Transverse colon (tissue), 4 donors: Measurements from ENCODE around the gene ZHX3.

Experiments used
- EP300 ChIP-seq: sonication (generic); formaldehyde crosslinking; IDR thresholded peaks from one replicate; pipeline ENCODE4 v1.6.1; 2017; ENCODE audit warnings: antibody characterized with exemption, low read depth
- POLR2AphosphoS5 ChIP-seq, 3 donors: sonication (generic); formaldehyde crosslinking; IDR thresholded peaks; one replicate each; pipeline ENCODE4 v1.6.1; 2016; ENCODE audit warnings: antibody characterized with exemption in 3 of 3
- TF ChIP-seq, protein P1 (sequence below), 5 experiments: fragments of 200-600 bp in 3 of 5; fragments of 450-650 bp in 2 of 5; sonication (generic) in 3 of 5; IDR thresholded peaks; 1 replicate in 2 of 5; 2 replicates in 3 of 5; pipeline ENCODE4 v1.5.1; 2016 to 2017; ENCODE audit warnings: antibody characterized with exemption in 5 of 5, inconsistent platforms in 3 of 5, mild to moderate bottlenecking in 2 of 5, moderate library complexity in 1 of 5

DNA sequence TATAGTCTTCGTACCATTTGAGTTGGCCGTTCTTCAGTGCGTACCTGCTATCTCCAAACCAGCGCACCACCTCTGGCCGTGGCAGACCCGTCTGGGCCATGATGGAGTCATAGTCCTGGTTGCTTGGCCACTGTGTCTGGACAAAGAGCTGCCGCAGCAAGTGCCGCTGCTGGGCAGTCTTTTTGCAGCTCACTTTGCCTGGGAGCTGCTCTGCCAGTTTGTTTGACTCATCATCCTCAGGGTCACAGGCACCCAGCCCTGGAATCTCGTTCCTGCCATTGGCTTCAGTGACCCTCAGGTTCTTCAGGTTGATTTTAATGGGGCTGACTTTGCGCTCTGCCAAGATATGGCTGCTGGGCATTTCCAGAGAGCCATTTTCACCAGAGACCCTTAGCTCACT is 115.1 kb downstream of the ZHX3 start:
- TF ChIP-seq, protein P1, sequence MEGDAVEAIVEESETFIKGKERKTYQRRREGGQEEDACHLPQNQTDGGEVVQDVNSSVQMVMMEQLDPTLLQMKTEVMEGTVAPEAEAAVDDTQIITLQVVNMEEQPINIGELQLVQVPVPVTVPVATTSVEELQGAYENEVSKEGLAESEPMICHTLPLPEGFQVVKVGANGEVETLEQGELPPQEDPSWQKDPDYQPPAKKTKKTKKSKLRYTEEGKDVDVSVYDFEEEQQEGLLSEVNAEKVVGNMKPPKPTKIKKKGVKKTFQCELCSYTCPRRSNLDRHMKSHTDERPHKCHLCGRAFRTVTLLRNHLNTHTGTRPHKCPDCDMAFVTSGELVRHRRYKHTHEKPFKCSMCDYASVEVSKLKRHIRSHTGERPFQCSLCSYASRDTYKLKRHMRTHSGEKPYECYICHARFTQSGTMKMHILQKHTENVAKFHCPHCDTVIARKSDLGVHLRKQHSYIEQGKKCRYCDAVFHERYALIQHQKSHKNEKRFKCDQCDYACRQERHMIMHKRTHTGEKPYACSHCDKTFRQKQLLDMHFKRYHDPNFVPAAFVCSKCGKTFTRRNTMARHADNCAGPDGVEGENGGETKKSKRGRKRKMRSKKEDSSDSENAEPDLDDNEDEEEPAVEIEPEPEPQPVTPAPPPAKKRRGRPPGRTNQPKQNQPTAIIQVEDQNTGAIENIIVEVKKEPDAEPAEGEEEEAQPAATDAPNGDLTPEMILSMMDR (IDR thresholded peaks at IDR 0.05): no peak
- TF ChIP-seq EP300 (no peak), POLR2AphosphoS5 (IDR thresholded peaks at IDR 0.05) (no peak)
